Right atrium auricular region (tissue), 2 donors: ENCODE results near the gene PPP1R9B. TPM values are rescaled to one million over a fixed set of nuclear protein-coding genes. Genes with fewer than 3 reads are reported as not detected.
A peak's percentile ranks its signal among the peaks of the same experiment; 100 is the strongest.

Experiments used
- DNase-seq: peaks from one replicate; pipeline ENCODE4 v3.0.0-alpha.2; 2019; ENCODE audit warnings: low spot score
- H3K27ac ChIP-seq, 2 donors: fragments of 200-600 bp; sonication (generic); 1 replicate in 1 of 2; 2 replicates in 1 of 2; pipeline ENCODE4 v1.5.1; 2016 to 2019
- H3K27me3 ChIP-seq, 2 donors: fragments of 200-600 bp; sonication (generic); one replicate each; pipeline versions ENCODE4 v1.5.1 to v1.6.0; 2017 to 2019
- H3K36me3 ChIP-seq: fragments of 200-600 bp; sonication (generic); one replicate; pipeline ENCODE4 v1.5.1; 2016
- H3K4me1 ChIP-seq, 2 donors: fragments of 200-600 bp; sonication (generic); one replicate each; pipeline versions ENCODE4 v1.5.1 to v1.6.0; 2017 to 2019
- H3K4me3 ChIP-seq, 2 donors: fragments of 200-600 bp; sonication (generic); 1 replicate in 1 of 2; 2 replicates in 1 of 2; pipeline ENCODE4 v1.5.1; 2017 to 2019; ENCODE audit warnings: mild to moderate bottlenecking in 1 of 2, moderate library complexity in 1 of 2
- H3K9me3 ChIP-seq, 2 donors: fragments of 200-600 bp; sonication (generic); one replicate each; pipeline ENCODE4 v1.5.1; 2019
- CTCF ChIP-seq, 2 donors: fragments of 200-600 bp; sonication (generic); IDR thresholded peaks; one replicate each; pipeline ENCODE4 v1.5.1; 2019; ENCODE audit warnings: antibody characterized with exemption in 2 of 2
- total RNA-seq, 2 donors: library from RNA; depleted of rRNA; stranded (reverse); fragments of >200 nt; gene quantifications; one replicate each; pipeline ENCODE4 v1.1.0, GENCODE V29; 2016

Gene PPP1R9B
- total RNA-seq, 2 donors from 2014 or later: 16.9 to 24.2 TPM

- no peak for TF ChIP-seq CTCF (IDR thresholded peaks at IDR 0.05)
- Histone ChIP-seq H3K9me3 (no peaks in the 10 kb centered on the region), H3K36me3 (peaks cover 82% of the 10 kb centered on the region), H3K27ac (no peak overlapping the region), H3K27me3 (no peaks in the 10 kb centered on the region), H3K4me3 (no peak overlapping the region), H3K4me1 (peaks cover 0 to 6% of the 10 kb centered on the region in 2 donors)
- DNase-seq: no peak
Measured at GRCh38 chr17:50192144-50192617, 41.7 kb upstream of the PPP1R9B start.

- Histone ChIP-seq H3K27ac (peak overlapping the region in 1 of 2 donors; percentile 23), H3K27me3 (no peaks in the 10 kb centered on the region), H3K4me1 (no peaks in the 10 kb centered on the region), H3K36me3 (peaks cover 77% of the 10 kb centered on the region), H3K9me3 (no peaks in the 10 kb centered on the region), H3K4me3 (no peak overlapping the region)
- no peak for DNase-seq
- no peak for TF ChIP-seq CTCF (IDR thresholded peaks at IDR 0.05)
Measured at GRCh38 chr17:50191359-50192143, 41.1 kb upstream of the PPP1R9B start.

- H3K27ac ChIP-seq: peak overlapping the region in 1 of 2 donors; percentile 23
- no peaks in the 10 kb centered on the region for H3K27me3 ChIP-seq
- no peak overlapping the region for H3K4me3 ChIP-seq
- peaks cover 69% of the 10 kb centered on the region for H3K36me3 ChIP-seq
- TF ChIP-seq CTCF (IDR thresholded peaks at IDR 0.05): no peak
- no peak for DNase-seq
- H3K4me1 ChIP-seq: no peaks in the 10 kb centered on the region
- H3K9me3 ChIP-seq: no peaks in the 10 kb centered on the region
Measured at GRCh38 chr17:50190603-50191358, 40.3 kb upstream of the PPP1R9B start.

- H3K27ac ChIP-seq: no peak overlapping the region
- no peak for DNase-seq
- peaks cover 67% of the 10 kb centered on the region for H3K36me3 ChIP-seq
- no peaks in the 10 kb centered on the region for H3K9me3 ChIP-seq
- no peak overlapping the region for H3K4me3 ChIP-seq
- no peaks in the 10 kb centered on the region for H3K4me1 ChIP-seq
- TF ChIP-seq CTCF (IDR thresholded peaks at IDR 0.05): no peak
- H3K27me3 ChIP-seq: no peaks in the 10 kb centered on the region
Measured at GRCh38 chr17:50190293-50190602, 39.8 kb upstream of the PPP1R9B start.

GRCh38 chr17:50189550-50190292 is 39.2 kb upstream of the PPP1R9B start:
- no peak for TF ChIP-seq CTCF (IDR thresholded peaks at IDR 0.05)
- Histone ChIP-seq H3K9me3 (no peaks in the 10 kb centered on the region), H3K36me3 (peaks cover 62% of the 10 kb centered on the region), H3K4me3 (no peak overlapping the region), H3K27me3 (no peaks in the 10 kb centered on the region), H3K27ac (no peak overlapping the region), H3K4me1 (no peaks in the 10 kb centered on the region)
- DNase-seq: no peak
